SU-DHL-6 (cell line): Measurements from ENCODE around the gene PIK3CD.

Experiments
- EZH2phosphoT487 ChIP-seq: fragments of 200-600 bp; sonication (generic), shearing (Covaris generic); conservative IDR thresholded peaks from 2 replicates; pipeline ENCODE4 v1.6.1; 2018; ENCODE audit warnings: mild to moderate bottlenecking, antibody characterized with exemption, low read length, moderate library complexity, mixed read lengths
- TF ChIP-seq, protein P1 (sequence below): fragments of 200-600 bp; sonication (generic); IDR thresholded peaks from one replicate; pipeline ENCODE4 v1.5.1; 2017; ENCODE audit warnings: antibody characterized with exemption, mild to moderate bottlenecking, low read length, moderate library complexity; ENCODE audit not compliant: insufficient read depth, poor library complexity, severe bottlenecking

DNA sequence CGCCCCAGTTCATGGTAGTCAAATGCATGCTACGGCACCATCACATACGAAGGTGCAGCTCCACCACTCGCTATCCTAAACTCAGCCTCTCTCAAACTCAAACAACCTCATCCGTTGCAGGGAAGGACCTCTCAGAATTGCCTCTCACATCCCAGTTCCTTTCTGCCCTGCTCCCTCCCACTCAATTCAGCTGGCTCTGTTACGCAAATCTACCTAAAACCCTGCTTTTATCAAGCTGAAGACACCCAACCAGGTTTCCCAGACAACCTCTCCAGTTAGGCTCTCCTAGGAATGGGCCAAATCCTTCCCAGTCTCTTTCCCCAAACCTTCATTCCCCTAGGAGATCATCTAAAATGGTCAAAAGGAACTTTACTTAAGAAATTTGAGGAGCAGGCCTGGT lies 109.3 kb downstream of the PIK3CD start:
- TF ChIP-seq, protein P1, sequence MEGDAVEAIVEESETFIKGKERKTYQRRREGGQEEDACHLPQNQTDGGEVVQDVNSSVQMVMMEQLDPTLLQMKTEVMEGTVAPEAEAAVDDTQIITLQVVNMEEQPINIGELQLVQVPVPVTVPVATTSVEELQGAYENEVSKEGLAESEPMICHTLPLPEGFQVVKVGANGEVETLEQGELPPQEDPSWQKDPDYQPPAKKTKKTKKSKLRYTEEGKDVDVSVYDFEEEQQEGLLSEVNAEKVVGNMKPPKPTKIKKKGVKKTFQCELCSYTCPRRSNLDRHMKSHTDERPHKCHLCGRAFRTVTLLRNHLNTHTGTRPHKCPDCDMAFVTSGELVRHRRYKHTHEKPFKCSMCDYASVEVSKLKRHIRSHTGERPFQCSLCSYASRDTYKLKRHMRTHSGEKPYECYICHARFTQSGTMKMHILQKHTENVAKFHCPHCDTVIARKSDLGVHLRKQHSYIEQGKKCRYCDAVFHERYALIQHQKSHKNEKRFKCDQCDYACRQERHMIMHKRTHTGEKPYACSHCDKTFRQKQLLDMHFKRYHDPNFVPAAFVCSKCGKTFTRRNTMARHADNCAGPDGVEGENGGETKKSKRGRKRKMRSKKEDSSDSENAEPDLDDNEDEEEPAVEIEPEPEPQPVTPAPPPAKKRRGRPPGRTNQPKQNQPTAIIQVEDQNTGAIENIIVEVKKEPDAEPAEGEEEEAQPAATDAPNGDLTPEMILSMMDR, result no peak
- TF ChIP-seq EZH2phosphoT487, result no peak
